ENCODE data around the gene SLC25A20.

The SLC25A20 gene

GRCh38 chr3:48897460-48898376, 964 bp downstream of the SLC25A20 start:
- no peak for DNase-seq (ENCODE audit: low read depth)

GRCh38 chr3:48896936-48897335, 1.7 kb downstream of the SLC25A20 start:
- DNase-seq (ENCODE audit: low read depth), result no peak

GRCh38 chr3:48894516-48894915, 4.2 kb downstream of the SLC25A20 start:
- no peak for DNase-seq (ENCODE audit: low read depth)

GRCh38 chr3:48891606-48892005, 7.1 kb downstream of the SLC25A20 start:
- DNase-seq (ENCODE audit: low read depth), result no peak

- no peak for DNase-seq (ENCODE audit: low read depth)
Observed at GRCh38 chr3:48885753-48886152, 12.9 kb downstream of the SLC25A20 start.

- no peak for DNase-seq (ENCODE audit: low read depth)
Observed at GRCh38 chr3:48881652-48882114, 17.0 kb downstream of the SLC25A20 start.

GRCh38 chr3:48881006-48881405, 17.7 kb downstream of the SLC25A20 start:
- DNase-seq (ENCODE audit: low read depth), result no peak

- no peak for DNase-seq (ENCODE audit: low read depth)
Observed at GRCh38 chr3:48879994-48880377, 18.7 kb downstream of the SLC25A20 start.

- no peak for DNase-seq (ENCODE audit: low read depth)
Observed at GRCh38 chr3:48879307-48879993, 19.2 kb downstream of the SLC25A20 start.

GRCh38 chr3:48877671-48878070, 21.0 kb downstream of the SLC25A20 start:
- no peak for DNase-seq (ENCODE audit: low read depth)

GRCh38 chr3:48863122-48863521, 35.6 kb downstream of the SLC25A20 start:
- DNase-seq (ENCODE audit: low read depth), result no peak

- no peak for DNase-seq (ENCODE audit: low read depth)
Observed at GRCh38 chr3:48859206-48859605, 39.5 kb downstream of the SLC25A20 start.

- DNase-seq (ENCODE audit: low read depth), result no peak
Observed at GRCh38 chr3:48858709-48859108, 40.0 kb downstream of the SLC25A20 start.

- DNase-seq (ENCODE audit: low read depth), result no peak
Observed at GRCh38 chr3:48857641-48858040, 41.0 kb downstream of the SLC25A20 start.

- DNase-seq (ENCODE audit: low read depth), result no peak
Observed at GRCh38 chr3:48856469-48856868, 42.2 kb downstream of the SLC25A20 start.

- no peak for DNase-seq (ENCODE audit: low read depth)
Observed at GRCh38 chr3:48855681-48856447, 42.8 kb downstream of the SLC25A20 start.

GRCh38 chr3:48852151-48852550, 46.5 kb downstream of the SLC25A20 start:
- DNase-seq (ENCODE audit: low read depth), result no peak

GRCh38 chr3:48851407-48851806, 47.3 kb downstream of the SLC25A20 start:
- no peak for DNase-seq (ENCODE audit: low read depth)

- DNase-seq (ENCODE audit: low read depth), result no peak
Observed at GRCh38 chr3:48848816-48849515, 49.7 kb downstream of the SLC25A20 start.

- peak; percentile 76 for DNase-seq (ENCODE audit: low read depth)
Observed at GRCh38 chr3:48847504-48848423, 50.9 kb downstream of the SLC25A20 start, which contains the start of gene PRKAR2A. Gene PRKAR2A (minus strand): TSS chr3:48847874. CDS start chr3:48847596, 278 bp downstream.
